Choroid plexus epithelial cell (primary cell): ENCODE measurements around the gene TRIP6.
A peak's percentile ranks its signal among the peaks of the same experiment; 100 is the strongest.

ENCODE experiments used
- DNase-seq: peaks from one replicate; pipeline ENCODE4 v3.0.0-alpha.2; 2010; ENCODE audit warnings: low read depth
- H3K4me3 ChIP-seq: 2 replicates; pipeline ENCODE4 v1.5.1; 2011; ENCODE audit warnings: low read depth, mild to moderate bottlenecking, control low read depth, low read length, moderate library complexity
- CTCF ChIP-seq: conservative IDR thresholded peaks from 2 replicates; pipeline ENCODE4 v1.5.1; 2011; ENCODE audit warnings: low read depth, mild to moderate bottlenecking, control low read depth, inconsistent platforms, low read length, moderate library complexity

Gene TRIP6

GRCh38 chr7:100865372-100865911 lies 1.7 kb upstream of the TRIP6 start:
- no peak for TF ChIP-seq CTCF

GRCh38 chr7:100865938-100866728 lies 1.1 kb upstream of the TRIP6 start:
- no peak for DNase-seq
- no peak for TF ChIP-seq CTCF
- no peak overlapping the region for H3K4me3 ChIP-seq

More at GRCh38 chr7:100865372-100865911, 1.7 kb upstream of the TRIP6 start:
- DNase-seq, result no peak
- no peak overlapping the region for H3K4me3 ChIP-seq

GRCh38 chr7:100866729-100867039 lies 503 bp upstream of the TRIP6 start:
- DNase-seq, result no peak
- no peak for TF ChIP-seq CTCF
- H3K4me3 ChIP-seq, result peak overlapping the region; percentile 96

- TF ChIP-seq CTCF, result peak; percentile 3
- DNase-seq, result peak; percentile 24
- peak overlapping the region; percentile 96 for H3K4me3 ChIP-seq
Observed at GRCh38 chr7:100867776-100868485, 744 bp downstream of the TRIP6 start.

GRCh38 chr7:100873599-100874299 lies 6.6 kb downstream of the TRIP6 start:
- no peak overlapping the region for H3K4me3 ChIP-seq
- TF ChIP-seq CTCF, result no peak
- DNase-seq, result no peak

- DNase-seq, result no peak
- peak overlapping the region; percentile 94 for H3K4me3 ChIP-seq
- TF ChIP-seq CTCF, result no peak
Observed at GRCh38 chr7:100874300-100874576, 7.1 kb downstream of the TRIP6 start.
